H1 (cell line): ENCODE measurements around the gene HDAC3. TPM values are rescaled to one million over a fixed set of nuclear protein-coding genes. Genes with fewer than 3 reads are reported as not detected.

Experiments used
- CBX8 ChIP-seq: fragments of 300-800, 300-1000 bp; sonication (generic); IDR thresholded peaks from 2 replicates; pipeline ENCODE4 v1.7.1; 2016; ENCODE audit warnings: low read depth, low read length, borderline replicate concordance
- HDAC2 ChIP-seq, 2 experiments: fragments of 300-600 bp in 1 of 2; sonication (generic) in 1 of 2; IDR thresholded peaks; 2 replicates each; pipeline ENCODE4 v1.6.1; 2011 to 2012; ENCODE audit warnings: low read depth in 2 of 2, low read length in 2 of 2, mild to moderate bottlenecking in 2 of 2, moderate library complexity in 2 of 2, borderline replicate concordance in 1 of 2, inconsistent platforms in 1 of 2
- SRF ChIP-seq: IDR thresholded peaks from 2 replicates; pipeline ENCODE4 v1.6.1; 2011; ENCODE audit warnings: mild to moderate bottlenecking, low read depth, low read length, moderate library complexity
- polyA plus RNA-seq, 7 experiments: library from polyadenylated mRNA; depleted of rRNA in 3 of 7; stranded (reverse) in 5 of 7; unstranded in 2 of 7; fragments of >200 nt in 5 of 7; fragments of 200-250 nt in 2 of 7; gene quantifications; 1 replicate in 5 of 7; 2 replicates in 1 of 7; 4 replicates in 1 of 7; pipeline versions ENCODE4 v1.2.1 to v1.2.3, GENCODE V29; 2011 to 2013; ENCODE audit warnings: missing spikeins in 2 of 7, mixed read lengths in 2 of 7
- total RNA-seq: library from RNA; stranded (reverse); fragmentation: NEBNext Ultra II Directional; extraction: Animal tissue kit (Norgen Biotek cat#: 25700); gene quantifications from 2 replicates; pipeline ENCODE4 v1.2.1, GENCODE V29; 2021

HDAC3 gene
- total and polyA plus RNA-seq, 2 of the 8 experiments (the other 6 are each of a cell fraction or from before 2014, with no cell fraction given) = 99.0 to 120 TPM

- TF ChIP-seq SRF (no peak), HDAC2 (IDR thresholded peaks at IDR 0.05; ENCODE audit: borderline replicate concordance in 1 of 2, low read depth in 2 of 2, low read length in 2 of 2) (no peak), CBX8 (no peak)
These were observed 39.3 kb downstream of the HDAC3 start (continued) for GRCh38 chr5:141597394-141597793.
